Measurements from ENCODE around the gene ZDBF2. TPM values are rescaled to one million over a fixed set of nuclear protein-coding genes. Genes with fewer than 3 reads are reported as not detected.

ZDBF2 gene
- 16.9 TPM for total RNA-seq

GRCh38 chr2:206274434-206275311, at the start of gene ZDBF2:
TSS of gene ZDBF2 (plus strand) at chr2:206274663. CDS start at chr2:206281850, 7,187 bp downstream.

Small RNA genes within 50 kb of the gene (small RNA-seq; reads per million reads assigned to genes)
- gene HMGN1P6 (ENCODE audit: low replicate concordance): not detected
- gene RN7SKP260 (ENCODE audit: low replicate concordance): not detected

Other genes starting within 250 kb of the ZDBF2 start
- 19.8 TPM for gene INO80D, start 188.5 kb upstream of the ZDBF2 start, total RNA-seq
- 75.2 TPM for gene NDUFS1, start 115.2 kb upstream of the ZDBF2 start, total RNA-seq
- gene EEF1B2, start 114.8 kb upstream of the ZDBF2 start, total RNA-seq: 411 TPM
- gene ADAM23, start 168.9 kb downstream of the ZDBF2 start, total RNA-seq: 3.9 TPM

Measured in metanephros (tissue), 2 donors.